Stimulated activated CD4-positive, alpha-beta T cell treated with anti-CD3 and anti-CD28 coated beads, Interleukin-2, amount 100 ng/mL, for 24 hours (primary cell): ENCODE measurements around the gene NOXO1.

Source experiments
- DNase-seq, 2 donors: peaks; one replicate each; pipeline ENCODE4 v3.0.0-alpha.2; 2020

The NOXO1 gene

DNA sequence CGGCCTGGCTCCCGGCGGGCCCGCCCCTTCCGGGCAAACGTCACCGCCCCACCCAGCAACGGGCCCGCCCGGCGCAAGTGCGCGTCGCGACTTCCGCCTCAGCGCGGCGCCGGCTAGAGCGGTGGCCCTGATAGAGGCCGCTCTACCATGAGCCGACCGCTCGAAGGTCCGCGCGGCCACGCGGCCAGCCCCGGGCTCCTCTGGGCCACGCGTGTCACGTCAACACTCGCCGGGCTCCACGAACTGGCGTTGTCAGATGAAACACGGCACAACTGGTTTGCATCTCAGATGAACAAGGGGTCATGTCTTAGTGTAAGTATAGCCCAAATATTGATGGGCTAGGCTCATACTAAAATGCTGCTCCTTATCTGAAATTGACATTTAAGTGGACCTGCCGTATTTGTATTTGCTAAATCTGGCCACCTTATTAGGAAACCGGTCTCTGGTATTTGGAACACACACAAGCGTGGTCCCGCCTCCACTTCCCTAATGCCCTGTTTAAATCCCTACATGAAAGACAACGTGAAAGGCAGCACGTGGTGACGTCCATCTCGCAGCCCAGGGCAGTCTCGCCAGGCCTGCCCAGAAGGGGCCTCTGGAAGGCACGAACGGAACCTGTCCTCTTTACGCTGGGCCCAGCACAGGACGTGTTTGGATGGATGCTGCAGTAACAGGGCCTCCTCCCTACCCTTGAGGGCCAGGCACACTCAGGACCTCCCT lies 28.7 kb upstream of the NOXO1 start, which contains the start of gene ZNF598:
ZNF598 (minus strand) TSS at position 31 of the 720 bp plus-strand sequence.
- peak; percentile 81 to 85 for DNase-seq

DNA sequence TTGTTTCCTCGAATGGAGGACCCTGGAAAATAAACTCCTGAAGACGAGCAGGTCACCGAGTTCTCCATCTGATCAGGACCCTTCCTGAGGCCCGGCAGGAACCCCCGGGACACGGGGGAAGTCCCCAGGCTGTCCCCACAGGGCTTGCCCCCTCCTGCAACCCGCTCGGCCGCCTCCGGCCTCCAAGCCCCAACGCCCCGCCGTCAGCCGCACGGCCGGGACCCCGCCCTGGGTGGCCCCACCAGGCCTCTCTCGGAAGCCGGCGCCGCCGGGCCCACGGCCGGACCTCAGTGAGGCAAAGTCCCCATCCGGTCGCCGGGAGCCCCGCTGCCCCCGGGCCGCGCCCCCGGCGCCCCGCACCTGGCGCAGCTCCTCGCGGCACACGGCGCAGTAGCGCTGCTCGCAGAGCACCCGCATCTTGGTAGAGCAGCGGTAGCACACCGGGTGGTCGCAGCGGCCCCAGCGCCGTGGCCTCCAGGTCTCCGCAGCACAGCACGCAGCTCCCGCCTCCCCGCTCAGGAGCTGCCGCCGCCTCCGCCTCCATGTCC lies 28.0 kb upstream of the NOXO1 start:
- peak in 1 of 2 donors; percentile 38 for DNase-seq

DNA sequence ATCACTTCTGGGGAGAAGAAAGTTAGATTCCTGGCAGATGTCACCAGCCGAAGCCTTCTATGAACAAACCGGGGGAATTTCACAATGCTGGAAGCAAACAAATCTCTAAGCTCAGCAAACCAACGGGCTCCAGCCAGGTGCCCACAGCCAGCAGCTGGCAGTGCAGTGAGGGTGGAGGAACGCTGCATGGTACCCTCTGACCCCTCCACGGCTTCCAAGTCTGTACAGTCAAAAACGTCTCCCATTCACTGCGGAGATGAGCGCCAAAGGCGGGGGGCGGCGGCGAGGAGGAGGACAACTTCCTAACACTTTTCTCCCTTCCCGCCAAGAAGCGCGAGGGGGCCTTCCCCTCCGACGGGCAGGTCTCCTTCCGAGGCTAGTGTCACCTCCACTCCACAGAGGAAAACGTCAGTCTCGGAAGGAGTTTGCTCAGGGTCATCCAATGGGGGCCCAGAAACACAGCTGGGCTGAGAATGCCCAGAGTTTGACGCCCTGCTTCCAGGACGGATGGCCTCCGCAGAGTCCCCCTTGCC lies 27.4 kb upstream of the NOXO1 start:
- peak; percentile 40 to 60 for DNase-seq

DNA sequence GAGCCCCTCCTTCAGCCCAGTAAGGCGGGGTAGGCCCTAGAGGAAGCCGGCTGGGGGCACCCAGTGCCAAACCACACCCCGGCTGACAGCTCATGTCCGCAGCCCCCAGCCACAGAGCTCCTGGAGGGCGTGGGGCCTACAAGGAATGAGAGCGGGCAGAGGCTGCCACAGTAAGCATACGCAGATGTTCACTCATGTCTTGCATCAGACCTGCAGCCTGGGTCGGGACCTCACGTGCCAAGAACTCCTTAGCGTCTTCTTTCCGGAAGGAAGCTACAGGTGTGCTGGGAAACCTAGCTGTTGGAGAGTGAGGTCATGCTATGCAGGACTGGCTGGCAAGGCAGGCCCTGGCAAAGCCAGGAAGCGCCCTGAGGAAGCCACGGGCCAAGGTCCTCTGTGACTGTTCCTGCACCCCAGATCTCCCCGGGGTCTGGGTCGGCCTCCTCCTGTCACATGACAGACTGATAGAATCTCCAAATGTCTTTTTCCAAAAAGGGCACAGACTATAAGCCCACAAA lies 26.8 kb upstream of the NOXO1 start:
- peak in 1 of 2 donors; percentile 35 for DNase-seq

DNA sequence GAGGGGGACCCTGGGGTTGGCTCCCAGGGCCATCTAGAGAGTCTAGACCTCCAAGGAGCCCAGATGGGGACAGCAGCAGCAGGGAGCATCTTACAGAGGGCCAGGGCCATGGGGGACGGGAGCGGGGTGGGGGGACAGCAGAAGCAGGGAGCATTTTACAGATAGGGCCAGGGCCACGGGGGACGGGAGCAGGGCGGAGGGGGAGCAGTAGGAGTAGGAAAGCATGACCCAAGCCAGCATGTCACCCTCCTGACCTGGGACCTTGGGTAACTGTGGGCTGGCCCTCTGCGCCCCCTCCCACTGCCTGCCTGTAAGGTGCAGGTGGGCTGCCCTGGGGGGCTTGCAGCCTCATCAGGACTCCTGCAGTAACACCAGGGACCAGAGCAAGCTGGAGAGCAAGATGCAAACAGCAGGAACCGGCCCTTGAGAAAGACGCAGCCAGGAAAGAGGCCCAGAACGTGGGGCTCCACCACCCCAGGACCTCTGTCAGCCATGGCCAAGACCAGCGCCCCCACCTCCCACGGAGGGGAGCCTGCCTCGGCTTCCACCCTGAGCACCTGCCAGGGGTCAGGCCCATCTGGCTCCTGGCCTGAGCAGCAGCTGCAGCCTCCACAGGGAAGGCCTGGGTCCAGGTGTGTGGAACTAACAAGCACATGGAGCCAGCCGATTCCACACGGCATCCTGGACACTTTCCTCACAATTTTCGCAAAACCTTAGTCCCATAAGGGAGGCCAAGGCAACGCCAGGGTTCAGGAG lies 26.0 kb upstream of the NOXO1 start:
- DNase-seq = no peak

DNA sequence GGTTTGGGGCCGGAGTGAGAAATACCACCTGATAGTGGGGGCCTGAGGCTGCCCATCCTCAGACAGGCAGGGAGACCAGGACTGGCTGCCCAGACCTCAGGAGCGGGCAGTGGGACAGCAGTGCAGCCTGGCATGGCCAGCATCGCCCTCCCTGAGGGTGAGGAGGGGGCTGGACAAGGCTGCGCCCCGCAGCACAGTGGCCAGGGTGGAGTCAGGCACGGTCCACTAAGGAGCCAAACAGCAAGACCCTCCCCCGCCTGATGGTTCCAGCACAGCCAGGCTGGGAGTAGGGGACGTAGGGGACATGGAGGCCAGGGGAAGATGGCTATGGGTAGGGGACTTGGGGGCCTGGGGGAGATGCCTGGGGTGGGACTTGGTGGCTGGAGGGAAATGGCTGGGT lies 25.0 kb upstream of the NOXO1 start:
- DNase-seq = no peak

DNA sequence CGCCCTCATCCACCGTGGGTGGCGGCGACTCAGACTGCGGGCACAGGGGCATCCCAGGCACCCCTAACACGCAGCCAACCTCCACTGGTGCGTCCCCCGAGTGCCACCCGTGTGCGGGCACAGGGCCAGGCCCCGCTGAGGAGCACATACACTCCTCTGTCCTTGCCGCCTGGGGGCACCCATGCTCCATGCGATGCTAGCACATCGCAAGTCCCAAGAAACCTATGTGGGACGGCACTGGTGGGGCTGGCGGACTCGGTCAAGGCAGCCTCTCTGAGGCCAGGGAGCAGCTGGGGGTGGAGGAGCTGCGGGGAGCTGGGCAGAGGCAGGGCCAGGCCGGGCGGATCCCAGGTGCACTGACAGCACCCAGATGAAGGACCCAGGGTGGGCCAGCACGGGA lies 24.4 kb upstream of the NOXO1 start:
- DNase-seq = no peak

DNA sequence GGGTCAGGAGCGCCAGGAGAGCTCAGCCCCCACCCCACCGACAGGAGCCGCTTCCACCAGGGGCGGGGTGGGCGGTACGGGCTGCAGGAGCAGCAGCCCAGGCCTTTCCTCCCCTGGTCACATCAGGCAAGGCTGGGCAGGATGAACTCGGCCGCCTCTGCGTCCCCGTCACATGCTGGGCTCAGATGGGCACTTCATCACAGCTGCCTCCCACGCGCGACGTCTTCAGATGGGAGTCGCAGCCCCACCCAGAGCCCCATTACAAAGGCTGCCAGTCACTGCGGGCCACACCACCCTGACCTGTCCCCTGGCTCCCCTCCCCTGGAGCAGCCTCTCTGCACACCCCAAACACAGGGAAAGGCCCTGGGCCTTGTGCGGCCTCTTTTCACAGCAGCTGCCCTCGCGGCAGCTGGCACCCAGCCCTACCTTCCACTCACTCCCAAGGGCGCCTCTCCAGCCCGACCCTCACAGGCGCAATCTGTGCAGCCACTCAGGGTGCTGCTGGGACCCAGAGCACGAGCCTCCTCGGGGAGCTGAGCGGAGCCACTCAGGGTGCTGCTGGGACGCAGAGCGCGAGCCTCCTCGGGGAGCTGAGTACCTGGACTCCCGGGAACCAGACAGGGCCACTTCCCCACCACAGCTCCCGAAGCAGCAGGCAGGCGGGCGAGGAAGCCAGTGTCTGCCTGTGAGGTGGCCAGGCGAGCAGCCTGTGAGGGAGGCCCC lies 23.7 kb upstream of the NOXO1 start:
- DNase-seq = no peak

DNA sequence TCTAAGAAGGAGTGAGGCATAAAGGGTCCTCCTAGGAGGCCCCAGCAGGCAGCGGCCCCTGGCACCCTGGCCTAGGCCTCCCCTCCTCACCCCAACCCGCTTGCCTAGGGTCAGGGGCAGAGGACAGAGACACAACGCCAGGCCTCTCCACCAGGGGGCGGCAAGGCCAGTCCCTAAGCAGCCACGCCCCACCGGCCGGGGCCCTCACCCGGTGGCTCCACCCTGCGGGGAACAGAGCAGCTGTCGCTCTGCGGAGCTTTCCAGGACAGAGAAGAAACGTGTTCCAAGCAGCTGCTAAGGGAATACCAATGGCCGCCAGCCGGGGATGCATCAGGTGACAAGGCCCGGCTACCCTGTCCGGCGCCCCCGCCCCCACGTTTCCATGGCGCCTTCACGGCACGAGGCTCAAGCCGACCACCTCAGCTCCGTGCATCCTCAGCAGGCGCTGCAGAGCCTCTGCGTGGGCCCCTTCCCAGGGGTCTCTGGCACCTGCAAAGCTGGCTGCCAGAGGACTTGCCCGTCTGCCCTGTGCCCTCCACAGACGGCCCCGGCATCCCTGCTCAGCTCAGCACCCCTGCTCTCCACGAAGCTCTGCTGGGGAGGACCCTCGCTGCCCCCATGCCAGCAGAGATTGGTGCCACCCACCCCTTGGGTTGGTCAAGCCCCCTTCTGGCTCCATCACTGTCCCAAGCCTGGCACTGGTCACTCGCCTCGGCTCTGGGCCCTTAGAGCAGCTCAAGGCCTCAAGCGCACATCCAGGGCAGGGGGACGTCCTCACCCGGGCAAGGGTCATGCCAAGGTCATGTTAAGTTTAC lies 22.8 kb upstream of the NOXO1 start:
- DNase-seq = peak; percentile 91 to 93

DNA sequence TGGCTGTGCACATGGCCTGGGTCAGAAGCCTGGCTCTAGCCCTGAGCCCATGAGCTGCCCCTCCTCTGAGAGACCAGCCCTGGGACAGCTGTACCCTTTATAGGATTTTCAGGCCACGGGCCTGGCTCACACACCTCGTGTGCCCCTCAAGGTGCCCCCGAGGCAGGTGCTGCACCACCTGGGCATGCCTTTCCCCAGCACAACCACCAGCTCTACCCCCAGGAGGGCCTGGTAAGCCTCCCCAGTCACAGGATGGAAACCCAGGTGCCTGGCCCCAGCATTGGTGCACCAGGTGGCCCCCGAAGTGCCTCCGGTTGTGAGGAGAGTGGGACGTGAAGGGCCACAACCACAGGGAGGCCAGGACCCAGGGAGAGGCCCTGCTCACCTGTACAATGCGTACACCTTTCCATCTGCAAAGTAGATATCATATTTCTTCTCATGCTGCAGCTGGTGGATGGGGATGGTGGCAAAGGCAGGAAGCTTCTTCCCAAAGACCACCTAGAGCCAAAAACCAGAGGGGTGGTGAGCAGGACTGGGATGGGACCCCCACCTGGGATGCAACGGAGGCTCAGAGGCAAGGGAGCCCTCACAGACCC lies 22.1 kb upstream of the NOXO1 start:
- DNase-seq = no peak

DNA sequence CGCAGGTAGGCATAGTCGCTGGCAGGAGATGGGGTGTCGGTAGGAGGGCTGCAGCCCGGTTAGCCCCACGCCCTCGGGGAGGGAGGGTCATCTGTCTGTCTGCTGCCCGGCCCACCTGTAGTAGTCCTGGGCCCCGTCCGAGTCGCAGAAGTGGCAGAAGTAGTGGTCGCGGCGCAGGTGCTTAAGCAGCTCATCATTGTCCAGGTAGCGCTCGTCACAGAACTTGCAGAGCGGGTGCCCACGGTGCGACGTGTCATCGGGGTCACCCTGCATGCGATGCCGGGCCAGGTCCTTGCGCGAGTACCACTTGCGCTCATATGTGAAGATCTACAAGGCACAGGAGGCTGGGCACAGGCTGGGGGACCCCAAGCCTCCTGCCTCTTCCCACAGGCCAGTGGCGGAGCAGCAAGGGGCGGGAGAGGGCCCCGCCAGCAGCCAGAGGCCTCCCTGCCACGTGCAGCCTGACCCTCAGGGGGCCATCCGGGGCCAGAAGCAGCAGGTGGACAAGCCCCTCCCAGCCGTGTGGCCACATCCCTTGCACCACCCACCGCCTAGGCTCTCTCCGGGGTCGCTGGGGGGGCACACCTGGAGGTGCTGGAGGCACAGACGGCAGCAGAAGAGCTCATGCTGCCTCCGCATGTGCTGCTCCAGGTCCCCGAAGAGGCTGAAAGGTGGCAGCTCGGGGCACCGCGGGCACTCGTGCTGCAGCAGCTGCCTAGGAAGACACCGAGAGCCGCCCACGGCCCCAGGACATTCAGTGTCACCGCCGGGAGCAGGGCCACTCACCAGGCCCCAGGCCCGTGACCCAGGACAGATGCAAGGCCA lies 21.3 kb upstream of the NOXO1 start:
- DNase-seq = no peak

DNA sequence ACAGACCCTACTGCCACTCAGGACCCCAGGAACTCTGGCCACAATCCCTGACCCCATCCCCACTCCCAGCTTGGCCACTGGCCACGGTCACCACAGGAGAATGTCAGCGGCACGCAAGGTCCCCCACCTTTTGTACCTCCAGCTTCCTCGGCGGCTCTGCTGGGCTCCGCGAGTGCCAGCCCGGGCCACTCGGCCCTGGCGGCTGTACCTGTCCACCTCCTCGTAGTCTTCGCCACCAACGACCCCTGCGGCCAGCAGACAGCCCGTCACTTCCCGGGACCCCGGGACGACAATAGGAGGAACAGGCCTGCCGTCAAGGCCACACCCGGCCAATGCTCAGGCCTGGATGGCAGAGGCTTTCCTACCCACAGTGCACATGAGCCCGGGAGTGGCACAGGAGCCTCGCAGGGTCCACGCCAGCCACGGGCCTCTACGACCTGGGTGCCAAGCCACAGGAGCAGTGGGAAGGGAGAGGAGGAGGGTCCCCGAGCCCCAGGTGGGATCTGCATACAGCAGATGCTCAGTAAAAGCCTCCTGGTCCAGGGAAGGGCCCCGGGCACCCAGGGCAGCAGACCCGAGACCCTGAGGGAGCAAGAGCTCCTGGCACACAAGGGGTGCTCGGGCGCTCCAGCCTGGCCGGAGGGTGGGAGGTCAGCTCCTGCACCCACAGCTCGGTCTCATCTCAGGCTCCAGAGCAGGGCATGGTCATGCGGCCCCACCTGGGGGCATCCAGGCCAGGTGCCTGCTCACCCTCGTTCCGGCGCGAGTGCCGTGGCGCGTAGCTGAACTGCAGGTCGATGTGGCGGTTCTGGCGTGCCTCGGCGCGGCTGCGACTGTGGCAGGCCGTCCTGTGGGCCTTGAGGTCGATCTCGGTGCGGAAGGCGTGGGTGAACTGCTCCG lies 20.4 kb upstream of the NOXO1 start:
- DNase-seq = no peak

DNA sequence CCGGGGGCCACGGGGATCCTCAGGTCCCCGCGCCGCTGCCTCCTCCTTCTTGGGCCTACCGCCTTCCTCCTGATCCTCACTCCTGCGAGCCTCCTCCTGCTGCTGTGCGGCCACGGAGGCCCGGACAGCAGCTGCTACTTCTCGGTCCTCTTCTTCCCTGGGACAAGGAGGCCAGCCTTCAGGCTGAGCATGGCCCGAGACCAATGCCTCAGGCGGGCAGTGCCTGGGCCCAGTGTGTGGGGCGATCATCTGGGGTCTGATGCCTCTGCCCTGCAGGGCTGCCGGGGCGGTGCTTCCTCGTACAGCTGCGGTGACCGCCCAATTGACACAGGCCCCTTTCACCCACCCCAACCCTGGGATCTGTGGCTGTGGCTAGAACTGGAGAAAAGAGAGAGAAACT lies 19.8 kb upstream of the NOXO1 start:
- DNase-seq = no peak

DNA sequence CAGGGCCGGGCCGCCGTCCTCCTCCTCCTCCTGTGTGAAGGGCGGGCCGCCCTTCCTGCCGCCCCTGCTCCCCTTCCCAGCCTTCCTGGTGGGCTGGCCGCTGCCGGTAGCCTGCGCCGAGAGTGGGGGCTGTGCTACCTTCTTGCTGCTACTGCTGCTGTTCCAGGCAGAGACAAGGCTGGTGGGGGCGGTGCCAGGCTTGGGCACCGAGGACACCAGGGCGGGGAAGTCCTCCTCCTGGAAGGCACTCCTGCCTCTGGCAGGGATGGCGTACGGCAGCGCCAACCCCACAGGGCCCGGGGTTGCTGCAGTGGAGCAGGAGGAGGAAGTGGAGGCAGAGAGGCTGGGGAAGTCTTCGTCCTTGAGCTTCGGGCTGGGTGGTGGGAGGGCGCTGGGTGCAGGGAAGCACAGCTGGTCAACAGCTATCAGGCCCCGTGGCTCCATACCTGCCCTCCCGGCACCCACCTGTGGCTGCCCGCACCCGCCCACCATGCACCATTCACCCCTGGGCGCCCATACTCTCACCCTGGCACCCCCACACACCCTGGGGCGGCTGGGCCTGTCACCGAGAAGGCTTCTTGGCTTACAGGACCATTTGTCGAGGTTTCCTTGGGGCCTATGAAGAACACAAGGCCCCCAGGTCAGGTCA lies 18.7 kb upstream of the NOXO1 start:
- DNase-seq = no peak

DNA sequence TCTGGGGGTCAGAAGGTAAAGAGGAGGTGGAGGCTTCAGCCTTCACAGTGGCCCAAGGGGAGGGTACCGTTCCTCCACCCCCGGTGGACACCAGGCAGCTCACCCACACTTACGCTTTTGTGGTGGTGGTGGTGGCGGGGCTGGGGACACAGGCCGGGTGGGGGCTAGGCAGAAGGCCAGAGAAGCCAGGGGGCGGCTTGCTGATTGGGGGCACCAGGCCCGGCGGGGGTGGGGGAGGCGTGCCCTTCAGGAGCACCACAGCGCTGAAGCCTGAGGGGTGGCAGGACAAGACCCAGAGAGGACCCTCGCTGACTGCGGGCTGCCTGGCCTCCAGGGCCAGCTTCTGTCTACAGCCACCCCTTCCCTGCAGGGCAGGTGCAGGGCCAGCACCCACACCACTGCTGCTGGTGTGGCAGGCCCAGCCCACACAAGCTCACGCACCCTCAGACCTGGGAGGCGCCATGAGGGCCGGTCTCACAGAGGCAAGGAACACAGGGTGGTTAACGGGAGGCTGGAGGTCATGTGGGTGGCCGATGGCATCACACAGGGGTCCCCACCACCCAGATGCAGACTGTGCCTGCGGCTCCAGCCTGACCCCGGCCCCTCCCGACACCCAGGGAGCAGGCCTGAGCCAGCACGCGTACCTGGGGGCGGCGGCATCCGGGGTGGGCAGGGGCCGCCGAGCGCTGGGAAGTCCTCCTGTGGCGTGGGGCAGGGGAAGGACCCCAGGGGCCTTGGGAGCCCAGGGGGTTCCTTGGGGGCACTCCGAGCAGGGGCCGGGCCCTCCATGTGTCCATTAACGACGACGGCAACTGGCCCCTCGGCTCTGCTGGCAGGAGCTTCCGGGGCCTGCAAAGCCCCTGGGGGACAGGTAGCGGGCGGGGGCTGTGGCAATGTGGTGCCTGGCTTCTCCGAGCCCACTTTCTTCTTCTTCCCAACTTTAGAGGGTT lies 17.9 kb upstream of the NOXO1 start:
- no peak for DNase-seq

DNA sequence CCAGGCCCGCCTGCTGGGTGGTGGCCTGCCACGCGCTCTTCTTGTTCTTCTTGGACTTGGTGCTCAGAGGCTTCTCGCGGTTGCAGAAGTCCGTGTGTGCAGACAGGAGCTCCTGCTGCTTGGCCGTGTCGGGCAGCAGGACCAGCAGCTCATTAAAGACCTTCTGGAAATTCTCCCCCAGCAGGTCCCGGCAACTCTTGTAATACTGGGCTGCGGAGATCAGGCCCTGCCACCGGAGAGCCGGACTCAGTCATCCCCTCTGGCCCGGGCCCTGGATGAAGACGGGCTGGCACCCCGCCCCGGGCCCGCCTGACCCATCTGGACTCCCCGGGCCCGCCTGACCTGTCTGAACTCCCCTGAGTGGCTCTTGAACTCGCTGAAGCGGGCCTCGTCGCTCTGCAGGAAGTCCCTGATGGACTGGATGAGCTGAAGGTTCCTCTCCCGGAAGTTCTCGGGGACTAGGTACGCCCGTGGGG lies 17.1 kb upstream of the NOXO1 start:
- DNase-seq = no peak

DNA sequence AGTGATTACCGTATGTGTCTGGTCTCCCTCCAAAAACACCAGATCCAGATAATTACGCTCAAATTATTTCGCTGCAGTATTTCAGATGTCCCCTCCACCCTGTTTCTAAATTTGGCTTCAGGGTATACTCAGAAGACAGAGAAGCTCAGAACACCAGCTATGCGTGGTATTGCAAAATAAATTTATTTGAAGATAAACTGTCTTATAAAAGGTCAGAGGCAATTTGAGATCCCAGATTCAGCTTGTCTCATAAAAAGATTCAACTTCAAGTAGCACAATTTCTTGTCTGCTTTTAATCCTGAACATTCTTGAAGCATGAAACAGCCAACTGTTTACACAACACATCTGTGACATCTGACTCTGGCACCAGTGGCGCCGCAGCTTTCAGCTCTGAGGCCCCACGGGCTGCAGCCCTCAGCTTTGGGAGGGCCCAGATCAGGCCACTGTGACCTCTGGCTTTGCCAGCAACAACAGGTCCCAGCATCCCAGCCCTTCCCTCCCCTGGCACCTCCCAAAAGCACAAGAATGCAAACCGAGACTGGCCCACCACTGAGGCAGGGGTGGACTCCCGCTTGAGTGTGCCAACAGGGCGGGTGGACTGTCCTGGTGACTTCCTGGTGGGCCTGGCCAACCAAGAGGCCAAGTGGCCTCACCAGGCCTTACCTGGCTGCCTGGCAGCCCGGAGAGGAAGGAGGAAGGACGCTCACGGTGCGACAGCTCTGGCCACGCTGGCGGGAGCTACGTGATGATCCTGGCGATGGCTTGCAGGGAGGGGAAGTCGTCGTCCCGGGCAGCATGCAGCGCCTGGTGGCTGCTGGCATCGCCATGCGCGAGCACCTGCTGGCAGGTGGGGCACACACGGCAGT lies 16.5 kb upstream of the NOXO1 start:
- DNase-seq = no peak
